NT2/D1 (cell line): ENCODE data around the gene PSMD8.

ENCODE experiments used
- SUZ12 ChIP-seq: IDR thresholded peaks from 2 replicates; pipeline ENCODE4 v1.6.1; 2011; ENCODE audit not compliant: insufficient read length, insufficient read depth; ENCODE audit errors: extremely low read depth
- YY1 ChIP-seq: IDR thresholded peaks from 2 replicates; pipeline ENCODE4 v1.6.1; 2011; ENCODE audit not compliant: insufficient read length, insufficient read depth

GRCh38 chr19:38360839-38361631 lies 13.3 kb upstream of the PSMD8 start:
- TF ChIP-seq YY1 (no peak), SUZ12 (no peak)
